Duodenal mucosa (tissue), 2 donors: ENCODE measurements around the gene MRTFB.

Source experiments
- H3K27ac ChIP-seq: one replicate; pipeline ENCODE4 v1.7.0; 2013; ENCODE audit warnings: low read depth, low read length
- H3K27me3 ChIP-seq, 2 donors: one replicate each; pipeline ENCODE4 v1.7.0; 2013; ENCODE audit warnings: low read length in 2 of 2, control low read depth in 1 of 2; ENCODE audit not compliant: insufficient read depth in 2 of 2, control insufficient read depth in 1 of 2
- H3K36me3 ChIP-seq, 2 donors: one replicate each; pipeline ENCODE4 v1.7.0; 2013; ENCODE audit warnings: low read length in 2 of 2, control low read depth in 1 of 2; ENCODE audit not compliant: insufficient read depth in 2 of 2, control insufficient read depth in 1 of 2
- H3K4me1 ChIP-seq, 2 donors: one replicate each; pipeline ENCODE4 v1.7.0; 2013; ENCODE audit warnings: low read length in 2 of 2, control low read depth in 1 of 2; ENCODE audit not compliant: insufficient read depth in 2 of 2, control insufficient read depth in 1 of 2
- H3K4me3 ChIP-seq, 2 donors: one replicate each; pipeline ENCODE4 v1.7.0; 2013; ENCODE audit warnings: low read length in 2 of 2, low read depth in 1 of 2
- H3K9ac ChIP-seq, 2 donors: one replicate each; pipeline ENCODE4 v1.7.0; 2013; ENCODE audit warnings: low read length in 2 of 2, low read depth in 1 of 2
- H3K9me3 ChIP-seq, 2 donors: one replicate each; pipeline ENCODE4 v1.7.0; 2013; ENCODE audit warnings: low read length in 2 of 2, control low read depth in 1 of 2; ENCODE audit not compliant: control insufficient read depth in 1 of 2

Gene MRTFB

DNA sequence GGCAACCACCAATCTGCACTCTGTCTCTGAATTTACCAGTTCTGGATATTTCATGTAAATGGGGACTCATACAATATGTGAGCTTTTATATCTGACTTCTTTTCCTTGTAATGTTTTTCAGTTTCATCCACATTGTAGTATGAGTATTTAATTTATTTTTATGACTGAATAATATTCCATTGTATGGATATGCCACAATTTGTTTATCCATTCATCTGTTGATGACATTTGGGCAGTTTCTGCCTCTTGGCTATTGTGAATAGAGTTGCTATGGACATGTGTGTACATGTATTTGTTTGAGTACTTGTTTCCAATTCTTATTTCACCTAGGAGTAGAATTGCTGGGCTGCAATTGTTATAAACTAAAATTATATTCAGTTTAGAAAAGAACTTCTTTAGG is 126.9 kb downstream of the MRTFB start:
- Histone ChIP-seq H3K27me3 (no peaks in the 10 kb centered on the region), H3K4me1 (peaks cover 6 to 12% of the 10 kb centered on the region in 2 donors), H3K9me3 (no peaks in the 10 kb centered on the region), H3K36me3 (no peaks in the 10 kb centered on the region), H3K27ac (no peak overlapping the region), H3K4me3 (no peak overlapping the region), H3K9ac (no peak overlapping the region)

GRCh38 chr16:14198572-14198971 is 127.5 kb downstream of the MRTFB start:
- Histone ChIP-seq H3K36me3 (no peaks in the 10 kb centered on the region), H3K27ac (no peak overlapping the region), H3K4me1 (peaks cover 6 to 12% of the 10 kb centered on the region in 2 donors), H3K27me3 (no peaks in the 10 kb centered on the region), H3K9ac (no peak overlapping the region), H3K4me3 (no peak overlapping the region), H3K9me3 (no peaks in the 10 kb centered on the region)

DNA sequence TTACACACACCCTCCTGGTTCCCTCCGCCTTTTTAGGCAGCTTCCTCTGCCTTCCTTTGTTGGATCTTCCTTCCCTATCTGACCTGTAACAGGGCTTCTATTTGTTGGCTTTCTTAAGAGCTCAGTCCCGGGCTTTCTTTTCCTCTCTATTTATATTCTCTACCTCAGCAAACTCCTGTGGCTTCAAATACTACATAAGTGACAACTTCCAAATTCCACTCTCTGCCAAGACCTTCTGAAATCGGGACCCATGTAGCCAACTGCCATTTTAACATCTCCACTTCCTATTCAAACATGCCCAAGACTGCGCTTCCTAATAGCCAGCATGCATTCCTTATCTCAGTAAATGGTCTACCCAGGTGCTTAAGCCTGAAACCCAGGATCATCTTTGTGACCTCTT is 128.1 kb downstream of the MRTFB start:
- H3K9me3 ChIP-seq, result no peaks in the 10 kb centered on the region
- H3K4me1 ChIP-seq, result peaks cover 6 to 8% of the 10 kb centered on the region in 2 donors
- no peaks in the 10 kb centered on the region for H3K27me3 ChIP-seq
- H3K27ac ChIP-seq, result no peak overlapping the region
- H3K36me3 ChIP-seq, result no peaks in the 10 kb centered on the region
- no peak overlapping the region for H3K4me3 ChIP-seq
- no peak overlapping the region for H3K9ac ChIP-seq

- Histone ChIP-seq H3K4me3 (no peak overlapping the region), H3K4me1 (peaks cover 6 to 8% of the 10 kb centered on the region in 2 donors), H3K27me3 (no peaks in the 10 kb centered on the region), H3K9me3 (no peaks in the 10 kb centered on the region), H3K9ac (no peak overlapping the region), H3K27ac (no peak overlapping the region), H3K36me3 (no peaks in the 10 kb centered on the region)
Observed at GRCh38 chr16:14199624-14200023, 128.5 kb downstream of the MRTFB start.

DNA sequence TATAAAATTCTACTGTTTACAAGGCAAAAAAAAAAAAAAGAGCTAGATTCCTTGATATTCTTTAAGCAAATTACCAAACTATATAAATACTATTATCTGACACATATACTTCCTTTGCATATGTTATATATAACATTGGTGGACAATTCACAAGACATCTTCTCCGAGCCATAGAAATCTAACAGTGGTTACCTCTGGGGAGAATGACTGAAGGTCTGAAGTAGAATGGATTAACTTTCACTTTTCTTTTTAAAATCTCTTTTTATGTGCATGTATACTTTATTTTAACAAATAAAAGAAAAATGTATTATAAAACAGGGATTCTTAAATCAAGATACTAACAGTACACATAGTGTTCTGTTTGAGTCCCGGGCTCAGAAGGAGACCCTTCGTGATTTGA is 131.0 kb downstream of the MRTFB start:
- Histone ChIP-seq H3K9me3 (no peaks in the 10 kb centered on the region), H3K27ac (no peak overlapping the region), H3K4me3 (peak overlapping the region in 1 of 2 donors; percentile 19), H3K36me3 (no peaks in the 10 kb centered on the region), H3K4me1 (peaks cover 6 to 8% of the 10 kb centered on the region in 2 donors), H3K9ac (no peak overlapping the region), H3K27me3 (no peaks in the 10 kb centered on the region)

DNA sequence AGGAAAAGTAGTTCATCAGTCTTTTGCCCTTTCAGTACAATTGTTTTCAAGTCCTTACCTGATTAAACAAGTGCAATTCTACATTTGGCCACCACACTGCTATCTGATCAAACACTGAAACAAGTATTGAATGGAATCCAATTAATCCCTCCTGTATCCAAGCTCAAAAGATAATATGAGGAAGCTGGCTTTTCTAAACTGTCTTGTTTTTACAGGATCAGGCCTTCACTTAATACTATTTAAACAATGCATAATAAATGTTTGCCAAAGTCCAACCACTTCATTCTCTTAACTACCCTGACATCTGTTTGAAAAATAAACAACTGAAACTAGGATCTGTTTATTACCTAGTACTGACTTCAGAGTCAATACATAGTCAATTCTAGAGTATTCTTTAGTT is 131.6 kb downstream of the MRTFB start:
- Histone ChIP-seq H3K27ac (no peak overlapping the region), H3K9ac (no peak overlapping the region), H3K9me3 (no peaks in the 10 kb centered on the region), H3K4me1 (peaks cover 6 to 8% of the 10 kb centered on the region in 2 donors), H3K4me3 (no peak overlapping the region), H3K27me3 (no peaks in the 10 kb centered on the region), H3K36me3 (no peaks in the 10 kb centered on the region)

DNA sequence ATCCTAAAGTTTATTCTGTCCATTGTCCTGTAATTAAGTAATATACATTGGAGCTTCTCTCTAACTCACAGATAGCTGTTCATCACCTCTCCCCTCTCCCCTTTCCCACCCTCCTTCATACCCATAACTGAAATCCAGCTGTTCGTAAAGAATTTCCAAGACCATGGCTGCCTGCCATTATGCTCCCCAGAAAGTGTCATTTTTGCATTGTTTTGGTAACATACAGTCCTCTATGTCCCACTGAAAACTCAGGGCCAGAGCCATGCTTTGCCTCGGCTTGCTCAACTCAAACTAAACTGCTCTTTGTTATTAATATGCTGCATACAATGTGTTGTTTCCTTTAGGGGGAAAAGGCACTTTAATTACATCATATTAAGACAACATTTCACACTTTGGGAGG is 132.0 kb downstream of the MRTFB start:
- Histone ChIP-seq H3K9ac (no peak overlapping the region), H3K9me3 (no peaks in the 10 kb centered on the region), H3K4me3 (no peak overlapping the region), H3K27me3 (no peaks in the 10 kb centered on the region), H3K27ac (no peak overlapping the region), H3K4me1 (peaks cover 6 to 8% of the 10 kb centered on the region in 2 donors), H3K36me3 (no peaks in the 10 kb centered on the region)

GRCh38 chr16:14205666-14206065 is 134.5 kb downstream of the MRTFB start:
- Histone ChIP-seq H3K4me1 (peaks cover 6 to 8% of the 10 kb centered on the region in 2 donors), H3K27ac (no peak overlapping the region), H3K27me3 (no peaks in the 10 kb centered on the region), H3K9ac (no peak overlapping the region), H3K4me3 (no peak overlapping the region), H3K9me3 (no peaks in the 10 kb centered on the region), H3K36me3 (no peaks in the 10 kb centered on the region)

GRCh38 chr16:14211856-14212543 is 140.9 kb downstream of the MRTFB start:
- no peak overlapping the region for H3K27ac ChIP-seq
- no peak overlapping the region for H3K9ac ChIP-seq
- peaks cover 8 to 24% of the 10 kb centered on the region in 2 donors for H3K36me3 ChIP-seq
- no peaks in the 10 kb centered on the region for H3K9me3 ChIP-seq
- no peaks in the 10 kb centered on the region for H3K27me3 ChIP-seq
- no peaks in the 10 kb centered on the region for H3K4me1 ChIP-seq
- H3K4me3 ChIP-seq, result no peak overlapping the region

GRCh38 chr16:14215941-14216340 is 144.8 kb downstream of the MRTFB start:
- Histone ChIP-seq H3K27ac (no peak overlapping the region), H3K9me3 (no peaks in the 10 kb centered on the region), H3K36me3 (peaks cover 19 to 56% of the 10 kb centered on the region in 2 donors), H3K9ac (no peak overlapping the region), H3K27me3 (no peaks in the 10 kb centered on the region), H3K4me3 (no peak overlapping the region), H3K4me1 (no peaks in the 10 kb centered on the region)
